Measurements from ENCODE around the gene VCL. TPM values are rescaled to one million over a fixed set of nuclear protein-coding genes. Genes with fewer than 3 reads are reported as not detected.

VCL gene
- total and polyA plus RNA-seq, 9 of the 15 experiments (the other 6 are each of a cell fraction or from before 2014, with no cell fraction given): 29.8 to 186 (median 76.4) TPM

DNA sequence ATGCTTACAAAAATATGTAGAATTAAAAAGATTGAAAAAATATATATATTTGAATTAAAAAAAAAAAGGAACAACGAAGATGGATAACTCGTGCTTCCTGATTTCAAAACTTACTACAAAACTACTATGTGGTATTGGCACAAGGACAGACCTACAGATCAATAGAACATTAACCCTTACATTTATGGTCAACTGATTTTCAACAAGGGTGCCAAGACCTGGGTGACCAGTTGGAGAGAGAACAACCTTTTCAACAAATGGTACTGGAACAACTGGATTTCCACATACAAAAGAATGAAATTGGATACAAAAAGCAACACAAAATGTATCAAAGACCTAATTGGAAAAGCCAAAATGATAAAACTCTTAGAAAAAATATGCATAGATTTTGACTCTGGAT is 142.6 kb downstream of the VCL start (continued):
- TF ChIP-seq ZNF318 (IDR thresholded peaks at IDR 0.05; ENCODE audit: borderline replicate concordance in 1 of 2, low read depth in 1 of 2) (no peak), PTBP1 (IDR thresholded peaks at IDR 0.05; ENCODE audit: low read depth, low read length) (no peak), DIDO1 (tag; IDR thresholded peaks at IDR 0.05; ENCODE audit: low read depth) (no peak)

Measured in K562 (cell line).